ENCODE measurements around the gene NHEJ1. TPM values are rescaled to one million over a fixed set of nuclear protein-coding genes. Genes with fewer than 3 reads are reported as not detected.
A peak's percentile ranks its signal among the peaks of the same experiment; 100 is the strongest.

NHEJ1 gene
- total and polyA plus RNA-seq, 2 of the 13 experiments (the other 11 are each of a cell fraction or from before 2014, with no cell fraction given) = 30.0 to 30.7 TPM

GRCh38 chr2:219177552-219178376 is 17.1 kb upstream of the NHEJ1 start, which contains the start of gene RETREG2 (continued):
- TF ChIP-seq ZBTB26 (CRISPR knock-in tag; IDR thresholded peaks at IDR 0.05; ENCODE audit: borderline replicate concordance) = no peak; the same call in 1 of the 2 replicates
- no peak for TF ChIP-seq TBX3 (IDR thresholded peaks at IDR 0.05; ENCODE audit: borderline replicate concordance)
- TF ChIP-seq MEIS1 (CRISPR knock-in tag; IDR thresholded peaks at IDR 0.05; ENCODE audit: borderline replicate concordance) = 0 out of 2 replicates have a peak, but pooled peaks have one; percentile 70
- TF ChIP-seq, protein P1, sequence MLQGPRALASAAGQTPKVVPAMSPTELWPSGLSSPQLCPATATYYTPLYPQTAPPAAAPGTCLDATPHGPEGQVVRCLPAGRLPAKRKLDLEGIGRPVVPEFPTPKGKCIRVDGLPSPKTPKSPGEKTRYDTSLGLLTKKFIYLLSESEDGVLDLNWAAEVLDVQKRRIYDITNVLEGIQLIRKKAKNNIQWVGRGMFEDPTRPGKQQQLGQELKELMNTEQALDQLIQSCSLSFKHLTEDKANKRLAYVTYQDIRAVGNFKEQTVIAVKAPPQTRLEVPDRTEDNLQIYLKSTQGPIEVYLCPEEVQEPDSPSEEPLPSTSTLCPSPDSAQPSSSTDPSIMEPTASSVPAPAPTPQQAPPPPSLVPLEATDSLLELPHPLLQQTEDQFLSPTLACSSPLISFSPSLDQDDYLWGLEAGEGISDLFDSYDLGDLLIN (CRISPR knock-in tag; IDR thresholded peaks at IDR 0.05; ENCODE audit: borderline replicate concordance) = no peak
- no peak for TF ChIP-seq IKZF1 (IDR thresholded peaks at IDR 0.05)
- peak; percentile 63; the same call in 1 of the 2 replicates for TF ChIP-seq ZNF446 (CRISPR knock-in tag; IDR thresholded peaks at IDR 0.05)
- TF ChIP-seq SALL1 (CRISPR knock-in tag; IDR thresholded peaks at IDR 0.05) = peak; percentile 93
- no peak for TF ChIP-seq FLYWCH1 (CRISPR knock-in tag; IDR thresholded peaks at IDR 0.05)
- peak; percentile 67; the same call in 1 of the 2 replicates for TF ChIP-seq ZFP91 (CRISPR knock-in tag; IDR thresholded peaks at IDR 0.05; ENCODE audit: borderline replicate concordance)
- TF ChIP-seq MED13 (CRISPR knock-in tag; IDR thresholded peaks at IDR 0.05) = 0 out of 2 replicates have a peak, but pooled peaks have one; percentile 39
- peak; percentile 86 for TF ChIP-seq ARNTL (CRISPR knock-in tag; IDR thresholded peaks at IDR 0.05)
- peak; percentile 83 for TF ChIP-seq RAD21 (CRISPR knock-in tag; IDR thresholded peaks at IDR 0.05)
- peak; percentile 85; the same call in 1 of the 2 replicates for TF ChIP-seq PRMT3 (CRISPR knock-in tag; IDR thresholded peaks at IDR 0.05; ENCODE audit: borderline replicate concordance, low read depth)
- TF ChIP-seq PCBP2 (optimal IDR thresholded peaks at IDR 0.05; ENCODE audit: low read depth, low read length, poor library complexity, severe bottlenecking) = peak; percentile 17
- peak; percentile 90; the same call in 1 of the 2 replicates for TF ChIP-seq ZNF510 (CRISPR knock-in tag; IDR thresholded peaks at IDR 0.05; ENCODE audit: low read depth)
- no peak for TF ChIP-seq KMT2B (CRISPR knock-in tag; IDR thresholded peaks at IDR 0.05)
- TF ChIP-seq, protein P2, sequence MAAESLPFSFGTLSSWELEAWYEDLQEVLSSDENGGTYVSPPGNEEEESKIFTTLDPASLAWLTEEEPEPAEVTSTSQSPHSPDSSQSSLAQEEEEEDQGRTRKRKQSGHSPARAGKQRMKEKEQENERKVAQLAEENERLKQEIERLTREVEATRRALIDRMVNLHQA (CRISPR knock-in tag; IDR thresholded peaks at IDR 0.05) = no peak
- TF ChIP-seq SP140L (CRISPR knock-in tag; IDR thresholded peaks at IDR 0.05; ENCODE audit: borderline replicate concordance) = no peak
- TF ChIP-seq PHB2 (IDR thresholded peaks at IDR 0.05; ENCODE audit: partially characterized antibody) = no peak
- TF ChIP-seq ZNF329 (CRISPR knock-in tag; IDR thresholded peaks at IDR 0.05; ENCODE audit: low read depth) = peak; percentile 63
- TF ChIP-seq, protein P3, sequence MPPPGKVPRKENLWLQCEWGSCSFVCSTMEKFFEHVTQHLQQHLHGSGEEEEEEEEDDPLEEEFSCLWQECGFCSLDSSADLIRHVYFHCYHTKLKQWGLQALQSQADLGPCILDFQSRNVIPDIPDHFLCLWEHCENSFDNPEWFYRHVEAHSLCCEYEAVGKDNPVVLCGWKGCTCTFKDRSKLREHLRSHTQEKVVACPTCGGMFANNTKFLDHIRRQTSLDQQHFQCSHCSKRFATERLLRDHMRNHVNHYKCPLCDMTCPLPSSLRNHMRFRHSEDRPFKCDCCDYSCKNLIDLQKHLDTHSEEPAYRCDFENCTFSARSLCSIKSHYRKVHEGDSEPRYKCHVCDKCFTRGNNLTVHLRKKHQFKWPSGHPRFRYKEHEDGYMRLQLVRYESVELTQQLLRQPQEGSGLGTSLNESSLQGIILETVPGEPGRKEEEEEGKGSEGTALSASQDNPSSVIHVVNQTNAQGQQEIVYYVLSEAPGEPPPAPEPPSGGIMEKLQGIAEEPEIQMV (CRISPR knock-in tag; IDR thresholded peaks at IDR 0.05; ENCODE audit: low read depth) = peak; percentile 84; the same call in 1 of the 2 replicates
- no peak for TF ChIP-seq MZF1 (CRISPR knock-in tag; IDR thresholded peaks at IDR 0.05; ENCODE audit: borderline replicate concordance)
- 0 out of 2 replicates have a peak, but pooled peaks have one; percentile 35 for TF ChIP-seq ZFAT (CRISPR knock-in tag; conservative IDR thresholded peaks at IDR 0.05)
- TF ChIP-seq ZNF260 (CRISPR knock-in tag; IDR thresholded peaks at IDR 0.05; ENCODE audit: borderline replicate concordance, low read depth) = no peak

All from HepG2 (cell line).